HepG2 (cell line): ENCODE data around the gene P2RY2. TPM values are rescaled to one million over a fixed set of nuclear protein-coding genes. Genes with fewer than 3 reads are reported as not detected.

ENCODE experiments used
- AHR ChIP-seq: IDR thresholded peaks from 2 replicates; pipeline ENCODE4 v1.6.1; 2018; ENCODE audit warnings: missing genetic modification reagents, missing compliant biosample characterization
- ARNTL ChIP-seq: sonication (generic); formaldehyde crosslinking; IDR thresholded peaks from 2 replicates; pipeline ENCODE4 v1.4.0; 2020; ENCODE audit warnings: mild to moderate bottlenecking, missing genetic modification reagents
- FOXC1 ChIP-seq: sonication (generic); formaldehyde crosslinking; IDR thresholded peaks from 2 replicates; pipeline ENCODE4 v1.8.0; 2022; ENCODE audit warnings: mild to moderate bottlenecking, missing genetic modification reagents, borderline replicate concordance
- MAF1 ChIP-seq: sonication (generic); formaldehyde crosslinking; IDR thresholded peaks from 2 replicates; pipeline ENCODE4 v1.5.0; 2020; ENCODE audit warnings: missing genetic modification reagents, borderline replicate concordance
- PHF8 ChIP-seq: sonication (generic); formaldehyde crosslinking; IDR thresholded peaks from 2 replicates; pipeline ENCODE4 v1.5.0; 2020; ENCODE audit warnings: missing genetic modification reagents
- RARG ChIP-seq: sonication (generic); formaldehyde crosslinking; IDR thresholded peaks from 2 replicates; pipeline ENCODE4 v1.4.0; 2020; ENCODE audit warnings: low read depth, mild to moderate bottlenecking, missing genetic modification reagents
- SIN3B ChIP-seq: fragments of 150-350 bp; IDR thresholded peaks from 2 replicates; pipeline ENCODE4 v1.6.1; 2014; ENCODE audit warnings: low read length
- SOX13 ChIP-seq, 3 experiments: fragments of 450-650 bp in 1 of 3; sonication (generic) in 1 of 3; formaldehyde crosslinking in 1 of 3; IDR thresholded peaks in 2 of 3; conservative IDR thresholded peaks in 1 of 3; 2 replicates each; pipeline versions ENCODE4 v1.5.0 to v1.6.1; 2016 to 2020; ENCODE audit warnings: antibody characterized with exemption in 1 of 3, mild to moderate bottlenecking in 1 of 3, missing compliant biosample characterization in 1 of 3, missing genetic modification reagents in 1 of 3, moderate library complexity in 1 of 3
- SOX5 ChIP-seq: IDR thresholded peaks from 2 replicates; pipeline ENCODE4 v1.6.1; 2016; ENCODE audit warnings: borderline replicate concordance
- SOX6 ChIP-seq, 2 experiments: fragments of 450-650 bp in 1 of 2; sonication (generic) in 1 of 2; formaldehyde crosslinking in 1 of 2; IDR thresholded peaks; 2 replicates each; pipeline versions ENCODE4 v1.4.0 to v1.6.1; 2017 to 2020; ENCODE audit warnings: antibody characterized with exemption in 1 of 2, mild to moderate bottlenecking in 1 of 2, missing genetic modification reagents in 1 of 2
- TFE3 ChIP-seq: IDR thresholded peaks from 2 replicates; pipeline ENCODE4 v1.6.1; 2016
- TGIF2 ChIP-seq: IDR thresholded peaks from 2 replicates; pipeline ENCODE4 v1.6.1; 2016; ENCODE audit warnings: control low read depth, missing compliant biosample characterization
- ZBTB26 ChIP-seq: IDR thresholded peaks from 2 replicates; pipeline ENCODE4 v1.6.1; 2016; ENCODE audit warnings: missing compliant biosample characterization, missing genetic modification reagents, borderline replicate concordance
- ZNF20 ChIP-seq: sonication (generic); formaldehyde crosslinking; IDR thresholded peaks from 2 replicates; pipeline ENCODE4 v1.4.0; 2020; ENCODE audit warnings: mild to moderate bottlenecking, moderate library complexity, missing genetic modification reagents
- ZNF609 ChIP-seq: sonication (generic); formaldehyde crosslinking; IDR thresholded peaks from 2 replicates; pipeline ENCODE4 v1.4.0; 2020; ENCODE audit warnings: mild to moderate bottlenecking, missing genetic modification reagents, borderline replicate concordance
- ZNF614 ChIP-seq: IDR thresholded peaks from 2 replicates; pipeline ENCODE4 v1.6.1; 2018; ENCODE audit warnings: missing biosample characterization, missing genetic modification reagents, inconsistent platforms, borderline replicate concordance
- ZNF619 ChIP-seq: sonication (generic); formaldehyde crosslinking; IDR thresholded peaks from 2 replicates; pipeline ENCODE4 v1.4.0; 2020; ENCODE audit warnings: mild to moderate bottlenecking, missing genetic modification reagents
- ZNF770 ChIP-seq: sonication (generic); formaldehyde crosslinking; IDR thresholded peaks from 2 replicates; pipeline ENCODE4 v1.5.0; 2020; ENCODE audit warnings: mild to moderate bottlenecking, missing genetic modification reagents
- polyA plus RNA-seq, 8 experiments: library from polyadenylated mRNA; depleted of rRNA in 3 of 8; stranded (reverse) in 7 of 8; unstranded in 1 of 8; fragments of >200 nt; fragmentation: Illumina TruSeq in 4 of 8; extraction: Trizol in 4 of 8; gene quantifications; 2 replicates each; pipeline versions ENCODE4 v1.2.1 to v1.2.3, GENCODE V29; 2011 to 2016; ENCODE audit warnings: low read depth in 4 of 8, missing spikeins in 1 of 8, mixed read lengths in 1 of 8; ENCODE audit not compliant: insufficient read depth in 1 of 8
- total RNA-seq, 5 experiments: library from RNA; depleted of rRNA; stranded (reverse); fragments of >200 nt; fragmentation: Illumina TruSeq; extraction: Trizol; gene quantifications; 2 replicates each; pipeline ENCODE4 v1.2.3, GENCODE V29; 2016; ENCODE audit warnings: low read depth in 1 of 5

The P2RY2 gene
- total and polyA plus RNA-seq, 2 of the 13 experiments (the other 11 are each of a cell fraction or from before 2014, with no cell fraction given): 0.95 to 3.1 TPM

GRCh38 chr11:73218106-73218829 is at the start of gene P2RY2 (continued):
- TF ChIP-seq ZNF770 (CRISPR knock-in tag) (peak; percentile 21; the same call in 1 of the 2 replicates), AHR (0 out of 2 replicates have a peak, but pooled peaks have one; percentile 54), ARNTL (CRISPR knock-in tag) (peak; percentile 23; the same call in 1 of the 2 replicates), ZNF20 (CRISPR knock-in tag) (no peak), FOXC1 (CRISPR knock-in tag) (peak; percentile 47), ZNF609 (CRISPR knock-in tag) (no peak), MAF1 (CRISPR knock-in tag) (0 out of 2 replicates have a peak, but pooled peaks have one; percentile 16), TFE3 (CRISPR knock-in tag) (no peak), SOX5 (CRISPR knock-in tag) (0 out of 2 replicates have a peak, but pooled peaks have one; percentile 23), SIN3B (no peak), ZNF614 (CRISPR knock-in tag) (peak; percentile 33; the same call in 1 of the 2 replicates), RARG (CRISPR knock-in tag) (no peak), ZNF619 (CRISPR knock-in tag) (0 out of 2 replicates have a peak, but pooled peaks have one; percentile 68), ZBTB26 (CRISPR knock-in tag) (peak; percentile 52; the same call in 1 of the 2 replicates), TGIF2 (peak; percentile 43; the same call in 1 of the 2 replicates), SOX6 (IDR thresholded peaks at IDR 0.05) (no peak), SOX6 (CRISPR knock-in tag; IDR thresholded peaks at IDR 0.05) (peak; percentile 21; the same call in 1 of the 2 replicates), SOX13 (IDR thresholded peaks at IDR 0.05) (no peak), SOX13 (CRISPR knock-in tag; conservative IDR thresholded peaks at IDR 0.05 in 1 of 2, IDR thresholded peaks at IDR 0.05 in 1 of 2) (peak in 1 of 2 experiments; percentile 33; a peak in 1 of 4 replicates), PHF8 (peak; percentile 65; the same call in 1 of the 2 replicates)
